ENCODE measurements around the gene TPRG1L.

GRCh38 chr1:3602375-3602774 is 22.4 kb upstream of the TPRG1L start:
- TF ChIP-seq CTCF (IDR thresholded peaks at IDR 0.05) (no peak), POLR2A (IDR thresholded peaks at IDR 0.05) (no peak)
